WTC11 (cell line): ENCODE measurements around the gene OR2F2.

Source experiments
- AFF4 ChIP-seq: sonication (generic); formaldehyde crosslinking; IDR thresholded peaks from 2 replicates; pipeline ENCODE4 v1.8.1; 2023; ENCODE audit warnings: mild to moderate bottlenecking, missing genetic modification reagents, borderline replicate concordance
- ATF1 ChIP-seq: sonication (generic); formaldehyde crosslinking; IDR thresholded peaks from 2 replicates; pipeline ENCODE4 v1.8.1; 2023; ENCODE audit warnings: mild to moderate bottlenecking, moderate library complexity, missing genetic modification reagents
- CTCF ChIP-seq: fragments of 200-600 bp; IDR thresholded peaks from 2 replicates; pipeline ENCODE4 v1.8.0; 2022; ENCODE audit warnings: antibody characterized with exemption
- E2F5 ChIP-seq: sonication (generic); formaldehyde crosslinking; IDR thresholded peaks from 2 replicates; pipeline ENCODE4 v1.8.1; 2022; ENCODE audit warnings: mild to moderate bottlenecking, moderate library complexity, missing genetic modification reagents
- FOXK1 ChIP-seq: sonication (generic); formaldehyde crosslinking; IDR thresholded peaks from 2 replicates; pipeline ENCODE4 v1.8.0; 2022; ENCODE audit warnings: mild to moderate bottlenecking, moderate library complexity, missing genetic modification reagents
- FOXP1 ChIP-seq: sonication (generic); formaldehyde crosslinking; IDR thresholded peaks from 2 replicates; pipeline ENCODE4 v1.8.0; 2022; ENCODE audit warnings: missing genetic modification reagents, mild to moderate bottlenecking, moderate library complexity, borderline replicate concordance
- HMGA2 ChIP-seq: fragments of 250-450 bp; sonication (Bioruptor Pico); IDR thresholded peaks from 2 replicates; pipeline ENCODE4 v1.4.0; 2021; ENCODE audit warnings: mild to moderate bottlenecking, moderate library complexity
- IRF1 ChIP-seq: sonication (generic); formaldehyde crosslinking; IDR thresholded peaks from 2 replicates; pipeline ENCODE4 v1.8.0; 2023; ENCODE audit warnings: missing genetic modification reagents
- MAX ChIP-seq: sonication (generic); formaldehyde crosslinking; IDR thresholded peaks from 2 replicates; pipeline ENCODE4 v1.8.0; 2022; ENCODE audit warnings: mild to moderate bottlenecking, missing genetic modification reagents
- SP1 ChIP-seq: sonication (generic); formaldehyde crosslinking; conservative IDR thresholded peaks from 2 replicates; pipeline ENCODE4 v1.8.1; 2022; ENCODE audit warnings: missing genetic modification reagents
- TCF7 ChIP-seq: sonication (generic); formaldehyde crosslinking; IDR thresholded peaks from 2 replicates; pipeline ENCODE4 v1.8.0; 2022; ENCODE audit warnings: mild to moderate bottlenecking, low read depth, missing genetic modification reagents, moderate library complexity
- USF2 ChIP-seq: sonication (generic); formaldehyde crosslinking; IDR thresholded peaks from 2 replicates; pipeline ENCODE4 v1.8.1; 2023; ENCODE audit warnings: mild to moderate bottlenecking, missing genetic modification reagents, moderate library complexity
- TF ChIP-seq, protein P1 (sequence below): sonication (generic); formaldehyde crosslinking; IDR thresholded peaks from 2 replicates; pipeline ENCODE4 v1.8.1; 2022; ENCODE audit warnings: low read depth, mild to moderate bottlenecking, moderate library complexity, missing genetic modification reagents, borderline replicate concordance
- TF ChIP-seq, protein P2 (sequence below): fragments of 250-450 bp; sonication (Bioruptor Pico); IDR thresholded peaks from 2 replicates; pipeline ENCODE4 v1.9.0; 2021; ENCODE audit warnings: moderate library complexity, mild to moderate bottlenecking, inconsistent platforms, borderline replicate concordance

GRCh38 chr7:143896667-143897066 is 38.4 kb upstream of the OR2F2 start:
- TF ChIP-seq CTCF (no peak), SP1 (CRISPR knock-in tag) (no peak), FOXK1 (CRISPR knock-in tag) (no peak), USF2 (CRISPR knock-in tag) (no peak), MAX (CRISPR knock-in tag) (no peak), AFF4 (CRISPR knock-in tag) (no peak), HMGA2 (no peak), FOXP1 (no peak), ATF1 (CRISPR knock-in tag) (no peak), TCF7 (CRISPR knock-in tag) (no peak), E2F5 (no peak), IRF1 (CRISPR knock-in tag) (no peak)
- TF ChIP-seq, protein P1, sequence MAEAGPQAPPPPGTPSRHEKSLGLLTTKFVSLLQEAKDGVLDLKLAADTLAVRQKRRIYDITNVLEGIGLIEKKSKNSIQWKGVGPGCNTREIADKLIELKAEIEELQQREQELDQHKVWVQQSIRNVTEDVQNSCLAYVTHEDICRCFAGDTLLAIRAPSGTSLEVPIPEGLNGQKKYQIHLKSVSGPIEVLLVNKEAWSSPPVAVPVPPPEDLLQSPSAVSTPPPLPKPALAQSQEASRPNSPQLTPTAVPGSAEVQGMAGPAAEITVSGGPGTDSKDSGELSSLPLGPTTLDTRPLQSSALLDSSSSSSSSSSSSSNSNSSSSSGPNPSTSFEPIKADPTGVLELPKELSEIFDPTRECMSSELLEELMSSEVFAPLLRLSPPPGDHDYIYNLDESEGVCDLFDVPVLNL (CRISPR knock-in tag), result no peak
- TF ChIP-seq, protein P2, sequence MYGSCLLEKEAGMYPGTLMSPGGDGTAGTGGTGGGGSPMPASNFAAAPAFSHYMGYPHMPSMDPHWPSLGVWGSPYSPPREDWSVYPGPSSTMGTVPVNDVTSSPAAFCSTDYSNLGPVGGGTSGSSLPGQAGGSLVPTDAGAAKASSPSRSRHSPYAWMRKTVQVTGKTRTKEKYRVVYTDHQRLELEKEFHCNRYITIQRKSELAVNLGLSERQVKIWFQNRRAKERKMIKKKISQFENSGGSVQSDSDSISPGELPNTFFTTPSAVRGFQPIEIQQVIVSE, result no peak
